HG02885 (cell line): Measurements from ENCODE around the gene MAPK1.
"Not testable (repeated sequence)": the region's sequence is repeated elsewhere in the genome, so short reads cannot be mapped to it uniquely, and the experiment has no call there.

Source experiments
- ATAC-seq: cut with Tn5 transposase; IDR thresholded peaks from one replicate; pipeline ENCODE4 v1.9.1; 2021; ENCODE audit warnings: mild to moderate bottlenecking; ENCODE audit not compliant: unreplicated experiment, poor library complexity

The MAPK1 gene

DNA sequence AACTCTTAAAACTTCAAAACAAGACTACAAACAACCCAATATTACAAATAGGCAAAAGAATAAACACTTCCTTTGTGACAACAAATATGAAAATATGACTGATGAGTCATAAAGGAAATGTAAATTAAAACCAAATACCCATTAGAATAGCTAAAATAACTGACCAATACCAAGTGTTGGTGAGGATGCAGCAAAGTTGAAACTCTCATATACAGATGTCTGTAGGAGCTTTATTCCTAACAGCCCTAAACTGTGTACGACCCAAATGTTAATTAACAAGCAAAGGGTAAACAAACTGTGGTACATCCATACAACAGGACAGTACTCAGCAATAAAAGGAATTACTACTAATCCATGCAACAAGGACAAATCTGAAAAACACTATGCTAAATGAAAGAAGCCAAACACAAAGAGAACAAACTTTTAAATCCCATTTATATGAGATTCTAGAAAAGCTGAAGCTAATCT lies 43.0 kb downstream of the MAPK1 start:
- no peak for ATAC-seq

DNA sequence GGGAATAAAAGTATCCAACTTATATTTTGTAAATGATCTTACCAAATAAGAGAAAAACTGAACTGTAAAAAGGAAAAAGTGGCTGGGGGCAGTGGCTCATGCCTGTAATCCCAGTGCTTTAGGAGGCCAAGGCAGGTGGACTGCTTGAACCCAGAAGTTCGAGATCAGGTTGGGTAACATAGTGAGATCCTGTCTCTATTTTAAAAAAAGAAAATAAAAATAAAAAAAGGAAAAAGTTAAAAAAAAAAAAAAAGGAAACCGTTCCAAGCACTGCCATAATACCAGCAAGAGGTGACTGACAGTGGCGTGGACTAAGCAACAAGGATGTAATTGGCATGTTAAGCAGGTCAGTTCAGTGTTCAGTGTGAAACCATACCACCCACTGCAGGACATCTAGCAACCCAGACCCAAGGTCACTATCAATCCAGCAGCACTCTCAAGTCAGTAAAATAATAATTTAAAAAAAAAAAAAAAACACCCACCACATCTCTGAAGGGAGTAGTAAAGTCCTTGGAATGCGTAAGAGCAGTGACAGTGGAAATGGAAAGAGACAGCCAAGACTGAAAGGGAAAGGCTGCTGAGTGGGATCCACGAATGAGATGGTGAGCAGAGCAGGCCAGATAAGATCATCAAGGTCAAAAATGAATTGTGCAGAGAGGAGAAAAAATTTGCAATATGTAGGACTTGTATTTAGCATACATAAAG lies 43.6 kb downstream of the MAPK1 start:
- ATAC-seq, result no peak

DNA sequence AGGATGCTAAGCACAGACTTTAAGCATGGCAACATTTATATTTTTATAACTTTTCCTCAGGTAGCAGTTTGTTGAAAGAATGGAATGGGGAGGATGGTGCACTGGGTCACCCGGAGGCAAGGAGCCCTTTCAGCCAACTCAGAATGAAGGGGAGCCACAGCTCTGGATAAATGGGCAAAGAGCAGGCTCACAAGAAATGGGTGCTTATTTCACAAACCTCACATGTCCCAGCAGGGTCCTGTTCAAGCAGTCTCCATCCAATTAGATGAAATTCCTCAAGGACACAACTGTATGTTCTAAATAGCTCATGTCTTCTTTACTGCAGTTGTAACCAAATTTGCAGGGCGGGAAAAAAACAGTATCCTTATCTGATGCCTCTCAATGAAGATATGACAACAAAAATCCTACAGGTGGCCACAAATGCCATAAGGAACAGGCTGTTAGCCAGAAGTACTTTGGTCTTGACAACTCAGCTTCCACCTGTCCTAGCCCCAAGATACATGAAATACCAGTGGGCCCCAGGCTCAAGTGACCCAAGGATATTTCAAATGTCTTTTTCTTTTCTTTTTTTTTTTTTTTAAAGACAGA lies 48.2 kb downstream of the MAPK1 start:
- ATAC-seq, result no peak

DNA sequence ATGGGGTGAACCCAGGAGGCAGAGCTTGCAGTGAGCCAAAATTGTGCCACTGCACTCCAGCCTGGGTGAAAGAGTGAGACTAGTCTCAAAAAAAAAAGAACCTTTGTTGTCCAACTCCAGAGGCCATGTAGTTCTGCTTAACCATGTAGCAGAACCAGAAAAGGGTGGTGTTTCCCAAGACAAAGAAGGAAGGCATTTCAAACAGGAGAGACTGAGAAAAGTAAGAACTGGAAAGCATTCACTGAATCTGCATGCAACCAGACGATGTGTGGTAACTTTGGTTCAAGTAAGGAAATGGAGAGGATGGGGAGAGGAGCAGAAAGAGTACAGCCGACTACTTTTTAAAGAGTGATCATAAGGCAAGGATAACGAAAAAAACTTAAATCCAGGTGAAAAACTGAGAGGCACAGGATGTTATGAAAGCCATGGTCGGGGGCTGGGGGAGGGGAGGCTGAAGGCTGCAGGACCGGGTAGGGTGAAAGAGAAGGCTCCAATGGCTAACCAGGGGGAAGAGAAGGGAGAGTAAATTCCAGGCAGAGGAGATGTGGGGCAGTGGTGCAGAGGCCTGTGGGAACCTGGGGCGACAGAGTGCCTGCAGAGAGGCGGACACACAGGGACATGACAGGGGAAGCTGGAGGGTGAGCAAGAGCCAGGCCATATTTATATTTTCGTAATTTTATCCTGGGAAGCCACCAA lies 48.8 kb downstream of the MAPK1 start:
- ATAC-seq, result no peak

DNA sequence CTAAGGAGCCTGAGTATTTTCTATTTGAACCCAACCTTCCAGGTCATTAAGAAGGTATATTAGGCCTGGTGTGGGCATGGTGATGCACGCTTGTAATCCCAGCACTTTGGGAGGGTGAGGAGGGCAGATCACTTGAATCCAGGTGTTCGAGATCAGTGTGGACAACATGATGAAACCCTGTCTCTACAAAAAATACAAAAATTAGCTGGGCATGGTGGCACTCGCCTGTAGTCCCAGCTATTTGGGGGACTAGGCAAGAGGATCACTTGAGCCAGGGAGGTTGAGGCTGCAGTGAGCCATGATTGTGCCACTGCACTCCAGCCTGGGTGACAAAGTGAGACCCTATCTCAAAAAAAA lies 50.0 kb downstream of the MAPK1 start:
- not testable (repeated sequence) for ATAC-seq

DNA sequence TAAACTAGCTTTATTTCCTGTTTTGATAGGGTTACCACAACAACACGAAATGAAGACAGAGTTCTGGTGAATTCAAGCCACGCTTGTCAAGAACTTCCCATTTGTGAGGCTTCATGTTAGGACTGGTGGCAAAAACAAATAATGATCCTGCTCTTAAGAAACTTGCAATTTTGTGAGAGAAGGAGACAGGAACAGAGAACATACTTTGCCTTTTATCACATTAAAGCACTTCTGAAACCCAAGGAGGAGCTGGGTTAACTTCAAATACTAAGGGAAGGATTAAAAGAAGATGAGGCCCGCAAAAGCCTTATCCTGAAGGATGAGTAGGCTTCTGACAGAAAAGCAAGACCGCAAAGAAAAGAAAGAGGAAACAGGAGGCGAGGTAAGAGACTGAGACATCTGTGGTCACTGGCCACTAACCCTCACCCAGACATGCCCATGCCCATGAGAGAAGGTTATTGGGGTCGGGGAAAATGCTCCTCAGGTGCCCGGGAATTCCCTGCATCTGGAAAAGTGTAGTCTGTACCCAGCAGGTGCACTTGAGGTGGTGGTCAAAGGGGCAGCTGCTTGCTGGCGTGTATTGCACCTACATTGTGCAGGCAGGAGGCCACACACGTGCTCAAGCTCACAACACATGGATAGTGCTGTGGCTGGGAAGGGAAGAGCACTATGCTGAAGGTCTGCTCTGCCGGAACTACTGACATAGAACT lies 50.5 kb downstream of the MAPK1 start:
- ATAC-seq, result no peak

DNA sequence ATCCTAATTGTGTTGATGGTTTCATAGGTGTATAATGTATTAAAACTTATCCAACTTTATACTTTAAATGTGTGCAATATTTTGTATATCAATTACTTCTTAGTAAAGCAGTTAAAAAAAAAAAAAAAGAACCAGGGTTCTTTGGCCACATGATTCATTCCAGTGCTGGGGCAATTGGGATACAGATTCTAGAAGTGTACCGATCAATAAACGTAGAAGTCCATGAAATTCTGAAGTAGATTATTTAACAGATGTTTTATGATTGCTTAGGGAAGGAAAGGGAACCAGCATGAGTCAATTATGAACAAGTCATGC lies 51.0 kb downstream of the MAPK1 start:
- no peak for ATAC-seq

DNA sequence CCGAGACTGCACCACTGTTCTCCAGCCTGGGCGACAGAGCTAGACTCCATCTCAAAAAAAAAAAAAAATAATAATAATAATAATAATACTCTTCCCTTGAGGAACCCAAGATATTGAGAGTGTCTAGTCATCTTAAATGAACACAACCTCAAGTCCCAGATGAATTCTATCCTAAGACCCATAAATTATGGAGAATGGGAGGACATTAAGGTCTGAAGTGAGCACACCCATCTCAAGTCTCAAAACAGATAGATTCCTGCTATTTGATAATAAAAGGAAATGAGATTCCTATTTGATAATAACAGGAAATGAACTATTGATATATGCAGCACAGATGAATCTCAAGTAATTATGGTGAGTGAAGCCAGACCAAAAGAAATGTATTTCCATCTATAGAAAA lies 51.5 kb downstream of the MAPK1 start:
- ATAC-seq, result no peak

DNA sequence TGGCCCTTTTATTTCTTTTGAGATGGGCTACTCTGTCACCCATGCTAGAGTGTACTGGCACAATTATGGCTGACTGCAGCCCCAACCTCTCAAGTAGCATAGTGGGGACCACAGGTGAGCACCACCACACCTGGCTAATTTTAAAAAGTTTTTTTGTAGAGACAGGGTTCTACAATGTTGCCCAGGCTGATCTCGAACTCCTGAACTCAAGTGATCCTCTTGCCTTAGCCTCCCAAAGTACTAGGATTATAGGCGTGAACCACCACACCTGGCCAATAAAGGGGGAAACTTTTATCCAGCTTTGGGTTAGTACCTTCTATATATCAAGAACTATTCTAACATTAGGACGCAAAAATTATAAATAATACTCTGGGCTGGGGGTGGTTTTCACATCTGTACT lies 52.1 kb downstream of the MAPK1 start:
- no peak for ATAC-seq

DNA sequence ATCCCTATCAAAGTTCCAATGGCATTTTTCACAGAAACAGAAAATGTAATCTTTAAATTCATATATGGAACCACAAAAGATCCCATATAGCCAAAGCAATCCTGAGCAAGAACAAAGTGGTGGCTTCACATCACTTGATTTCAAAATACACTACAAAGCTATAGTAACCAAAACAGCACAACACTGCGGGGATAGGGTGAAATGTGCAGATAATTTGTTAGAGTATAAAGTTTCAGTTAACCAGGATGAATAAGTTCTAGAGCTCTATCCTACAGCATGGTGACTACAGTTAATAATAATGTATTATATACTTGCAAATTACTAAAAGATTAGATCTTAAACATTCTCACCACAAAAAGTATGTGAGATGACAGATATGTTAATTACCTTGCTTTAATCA lies 55.5 kb downstream of the MAPK1 start:
- ATAC-seq, result no peak

DNA sequence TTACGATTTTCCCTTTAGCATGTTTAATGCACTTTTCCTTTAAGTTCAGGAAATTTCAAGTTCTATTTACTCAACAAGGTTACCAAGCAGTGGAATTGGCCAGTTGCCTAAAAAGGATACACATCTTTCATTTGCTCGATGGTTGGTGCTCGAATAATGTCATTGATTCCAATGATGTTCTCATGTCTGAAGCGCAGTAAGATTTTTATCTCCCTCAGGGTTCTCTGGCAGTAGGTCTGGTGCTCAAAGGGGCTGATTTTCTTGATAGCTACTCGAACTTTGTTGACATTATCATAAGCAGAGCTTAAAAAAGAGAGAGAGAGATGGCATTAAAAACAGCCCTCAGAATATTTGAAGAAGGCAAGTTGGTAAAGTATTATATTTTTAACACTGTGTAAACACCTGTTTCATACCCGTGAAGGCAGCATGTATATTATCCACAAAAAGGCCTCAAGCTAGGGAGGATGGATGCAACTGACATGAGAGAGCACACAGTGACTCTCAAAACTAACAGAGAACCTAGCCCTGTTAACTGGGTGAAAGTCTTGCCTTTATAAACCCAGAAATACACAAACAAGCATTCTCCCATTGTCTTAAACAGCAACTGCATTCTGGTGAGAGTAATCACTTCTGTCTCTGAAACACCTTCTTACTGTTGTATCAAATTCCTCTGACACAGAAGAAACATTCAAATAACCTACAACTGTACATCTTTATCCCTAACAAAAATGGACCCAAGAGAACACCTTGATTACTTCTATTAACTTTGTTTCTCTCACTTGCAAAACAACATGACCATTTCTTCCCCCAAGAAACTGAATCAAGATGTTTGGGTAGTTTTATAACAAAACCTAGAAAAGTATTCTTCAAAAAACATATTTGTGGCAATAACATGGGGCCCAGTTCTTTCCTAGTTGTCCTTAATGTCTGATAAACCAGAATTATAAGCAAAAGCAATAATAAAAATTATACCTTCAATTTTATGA lies 59.6 kb downstream of the MAPK1 start:
- ATAC-seq, result no peak

DNA sequence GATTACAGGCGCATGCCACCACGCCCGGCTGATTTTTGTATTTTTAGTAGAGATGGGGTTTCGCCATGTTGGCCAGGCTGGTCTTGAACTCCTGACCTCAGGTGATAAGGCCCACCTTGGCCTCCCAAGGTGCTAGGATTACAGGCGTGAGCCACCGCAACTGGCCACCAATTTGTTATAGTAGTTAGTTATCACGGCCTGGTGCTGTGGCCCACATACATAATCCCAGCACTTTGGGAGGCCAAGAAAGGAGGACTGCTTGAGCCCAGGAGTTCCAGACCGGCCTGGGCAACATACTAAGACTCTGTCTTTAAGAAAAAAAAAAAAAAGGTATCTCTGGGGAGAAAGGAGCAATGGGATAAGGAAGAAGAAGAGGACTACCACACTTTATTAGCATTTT lies 62.1 kb downstream of the MAPK1 start:
- ATAC-seq, result not testable (repeated sequence)

DNA sequence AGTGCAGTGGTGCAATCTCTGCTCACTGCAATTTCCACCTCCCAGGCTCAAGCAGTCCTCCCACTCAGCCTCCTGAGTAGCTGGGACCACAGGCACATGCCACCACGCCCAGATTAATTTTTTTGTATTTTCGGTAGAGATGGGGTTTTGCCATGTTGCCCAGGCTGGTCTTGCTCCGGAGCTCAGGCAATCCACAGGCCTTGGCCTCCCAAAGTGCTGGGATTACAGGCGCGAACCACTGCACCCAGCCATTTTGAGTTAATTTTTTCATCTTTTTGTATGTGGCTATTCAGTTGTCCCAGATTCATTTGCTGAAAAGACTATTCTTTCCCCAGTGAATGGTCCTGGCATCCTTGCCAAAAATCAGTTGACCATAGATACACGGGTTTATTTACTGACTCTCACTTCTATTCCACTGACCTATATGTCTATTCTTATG lies 63.6 kb downstream of the MAPK1 start:
- ATAC-seq, result no peak

DNA sequence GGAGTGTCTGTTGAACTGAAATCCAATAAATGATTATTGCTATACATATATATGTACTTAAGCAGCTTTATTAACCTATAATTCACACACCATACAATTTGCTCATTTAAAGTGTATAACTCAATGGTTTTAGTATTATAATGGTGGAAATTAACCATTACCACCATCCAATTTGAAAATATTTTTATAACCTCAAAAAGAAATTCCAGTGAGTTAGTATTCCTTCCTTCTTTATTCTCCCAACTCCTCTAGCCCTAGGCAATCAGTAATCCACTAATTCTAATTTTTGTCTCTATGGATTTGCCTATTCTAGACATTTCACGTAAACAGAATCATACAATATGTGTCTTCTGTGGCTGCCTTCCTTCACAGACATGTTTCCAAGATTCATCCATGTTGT lies 64.8 kb downstream of the MAPK1 start:
- ATAC-seq, result no peak

DNA sequence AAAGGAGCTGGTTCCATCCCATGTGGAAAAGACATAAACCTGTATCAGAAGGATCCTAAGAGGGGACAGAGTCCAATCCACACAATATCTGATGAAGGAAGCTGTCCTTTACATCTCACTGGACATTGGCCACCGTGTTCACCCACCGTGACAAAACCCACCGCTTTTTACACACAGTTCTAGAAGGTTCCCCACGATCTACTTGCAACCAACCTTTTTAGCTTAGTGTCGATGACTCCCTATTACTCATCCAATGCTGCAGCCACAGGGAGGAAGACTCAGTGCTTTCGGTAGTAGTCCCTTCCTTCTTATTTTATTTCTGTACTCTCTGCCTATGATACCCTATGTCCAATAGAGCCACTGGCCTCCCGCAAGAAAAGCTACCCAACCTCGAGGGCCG lies 65.4 kb downstream of the MAPK1 start:
- ATAC-seq, result no peak

DNA sequence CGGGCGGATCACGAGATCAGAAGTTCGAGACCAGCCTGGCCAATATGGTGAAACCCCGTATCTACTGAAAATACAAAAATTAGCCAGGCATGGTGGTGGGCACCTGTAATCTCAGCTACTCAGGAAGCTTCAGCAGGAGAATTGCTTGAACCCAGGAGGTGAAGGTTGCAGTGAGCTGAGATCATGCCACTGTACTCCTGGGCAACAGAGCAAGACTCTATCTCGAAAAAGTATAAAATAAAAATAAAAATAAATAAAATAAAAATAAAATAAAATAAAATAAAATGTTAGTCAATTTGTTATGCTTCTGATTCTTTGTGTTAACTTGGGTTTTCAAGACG lies 66.2 kb downstream of the MAPK1 start:
- not testable (repeated sequence) for ATAC-seq

DNA sequence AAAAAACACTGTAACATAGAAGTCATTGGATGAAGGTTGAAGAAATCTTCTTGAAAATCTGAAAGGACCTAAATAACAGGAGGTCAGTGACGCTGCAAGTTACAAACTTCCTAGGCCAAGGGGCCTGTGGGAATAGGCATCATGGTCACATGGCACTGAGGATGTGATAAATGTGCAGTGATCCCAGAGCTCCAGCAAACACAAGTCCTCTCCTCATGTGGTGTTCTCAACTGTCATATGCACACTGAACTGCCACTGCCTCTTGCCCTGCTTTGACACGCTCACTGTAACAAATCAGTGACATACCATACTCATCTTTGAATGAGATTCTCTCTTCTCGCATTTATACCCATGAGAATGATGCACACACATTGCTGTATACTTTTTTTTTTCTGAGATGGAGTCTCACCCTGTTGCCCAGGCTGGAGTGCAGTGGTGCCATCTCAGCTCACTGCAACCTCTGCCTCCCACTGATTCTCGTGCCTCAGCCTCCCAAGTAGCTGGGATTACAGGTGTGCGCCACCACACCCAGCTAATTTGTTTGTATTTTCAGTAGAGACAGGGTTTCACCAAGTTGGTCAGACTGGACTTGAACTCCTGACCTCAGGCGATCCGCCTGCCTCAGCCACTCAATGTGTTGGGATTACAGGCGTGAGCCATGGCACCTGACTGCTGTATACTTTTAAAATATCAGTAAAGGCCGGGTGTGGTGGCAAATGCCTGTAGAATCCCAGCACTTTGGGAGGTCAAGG lies 66.7 kb downstream of the MAPK1 start:
- no peak for ATAC-seq

DNA sequence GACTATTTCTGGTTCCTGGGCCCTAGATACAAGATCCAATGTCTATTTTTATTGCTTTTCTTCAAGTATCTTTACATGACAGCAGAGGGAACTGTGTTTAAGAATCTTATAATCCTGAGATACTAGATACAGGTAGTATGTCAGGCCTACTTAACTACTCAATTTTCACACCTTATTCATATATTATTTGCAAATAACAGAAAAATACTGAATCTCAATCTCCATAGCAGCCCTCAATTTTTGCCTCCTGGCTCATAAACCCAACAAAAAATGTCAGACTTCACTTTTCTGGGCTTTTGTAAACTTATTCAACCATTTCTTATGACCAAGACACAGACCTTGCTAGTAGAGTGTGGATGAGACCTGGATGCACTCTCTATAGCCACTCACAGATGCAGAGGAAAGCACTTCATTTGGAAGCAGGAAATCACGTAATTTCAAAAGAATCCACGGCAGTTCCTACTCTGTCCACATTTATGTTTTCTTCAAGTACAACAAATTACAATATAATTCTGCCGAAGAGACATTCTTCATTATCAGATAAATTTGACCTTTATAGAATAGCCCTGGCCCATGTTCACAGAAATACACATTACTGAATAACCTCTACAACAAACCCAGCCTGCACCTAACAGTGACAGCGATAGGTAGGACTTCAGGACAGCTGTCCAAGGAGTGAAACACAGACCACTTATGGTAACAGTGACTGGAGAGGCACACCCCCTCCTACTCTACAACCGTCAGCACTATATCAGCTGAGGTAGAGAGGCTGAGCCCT lies 69.8 kb downstream of the MAPK1 start:
- no peak for ATAC-seq

DNA sequence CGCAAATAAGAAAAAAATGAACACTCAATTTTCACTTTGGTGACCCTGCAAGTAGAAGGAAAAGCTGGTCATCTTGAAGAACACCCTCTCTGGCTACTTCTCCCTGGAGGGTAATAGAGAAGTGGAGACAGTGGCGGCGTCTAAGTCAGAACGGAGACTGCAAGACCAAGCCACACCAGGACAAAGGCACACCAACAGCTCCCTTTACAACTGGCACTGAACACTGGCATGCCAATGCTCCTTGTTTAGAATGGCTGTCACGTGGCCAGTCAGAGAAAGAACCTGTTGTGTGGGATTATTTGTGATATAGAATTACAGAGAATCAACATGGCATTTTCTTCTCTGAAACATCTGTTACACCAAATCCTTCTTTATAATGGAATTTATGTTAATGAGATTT lies 70.6 kb downstream of the MAPK1 start:
- no peak for ATAC-seq
